Stomach (tissue), 9 donors: Measurements from ENCODE around the gene C19orf12. TPM values are rescaled to one million over a fixed set of nuclear protein-coding genes. Genes with fewer than 3 reads are reported as not detected.

Experiments
- DNase-seq, 2 donors: peaks; one replicate each; pipeline versions ENCODE4 v3.0.0 to v3.0.0-alpha.2; 2013 to 2019
- H3K27ac ChIP-seq, 5 donors: fragments of 200-600 bp in 4 of 5; sonication (generic) in 4 of 5; one replicate each; pipeline ENCODE4 v1.5.1; 2013 to 2019; ENCODE audit warnings: mild to moderate bottlenecking in 1 of 5, moderate library complexity in 1 of 5
- H3K27me3 ChIP-seq, 3 donors: fragments of 200-600 bp; sonication (generic); one replicate each; pipeline ENCODE4 v1.5.1; 2017 to 2019; ENCODE audit warnings: mixed run types in 1 of 3
- H3K36me3 ChIP-seq, 4 donors: fragments of 200-600 bp; sonication (generic); 1 replicate in 3 of 4; 2 replicates in 1 of 4; pipeline ENCODE4 v1.5.1; 2016 to 2019
- H3K4me1 ChIP-seq, 4 donors: fragments of 200-600 bp; sonication (generic); one replicate each; pipeline ENCODE4 v1.5.1; 2016 to 2019
- H3K4me3 ChIP-seq, 4 donors: fragments of 200-600 bp; sonication (generic) in 3 of 4; one replicate each; pipeline ENCODE4 v1.5.1; 2016 to 2019; ENCODE audit warnings: mild to moderate bottlenecking in 1 of 4
- H3K9me3 ChIP-seq, 4 donors: fragments of 200-600 bp; sonication (generic); one replicate each; pipeline ENCODE4 v1.5.1; 2016 to 2019
- EP300 ChIP-seq: sonication (generic); formaldehyde crosslinking; IDR thresholded peaks from one replicate; pipeline ENCODE4 v1.6.1; 2017; ENCODE audit warnings: antibody characterized with exemption
- POLR2A ChIP-seq, 4 donors: fragments of 450-650 bp; IDR thresholded peaks; one replicate each; pipeline ENCODE4 v1.6.1; 2016; ENCODE audit warnings: antibody characterized with exemption in 4 of 4, control low read depth in 2 of 4, mild to moderate bottlenecking in 1 of 4, moderate library complexity in 1 of 4
- POLR2AphosphoS5 ChIP-seq, 3 donors: sonication (generic); formaldehyde crosslinking; IDR thresholded peaks; one replicate each; pipeline ENCODE4 v1.6.1; 2016; ENCODE audit warnings: antibody characterized with exemption in 3 of 3
- WGBS, 5 donors: extraction: QIAGEN DNeasy Blood & Tissue Kit in 3 of 5; methylation state at CpG; one replicate each; pipeline versions ENCODE4 v1.1.5 to v1.1.7; 2013 to 2018; 5-methylcytosine and 5-hydroxymethylcytosine counted together
- intact Hi-C: fragments of 100-400 bp; cut with DNase I; formaldehyde crosslinking; loops from one replicate; pipeline ENCODE4 v1.15.1; 2023; ENCODE audit warnings: low total_unique reads
- polyA plus RNA-seq, 3 donors: library from polyadenylated mRNA; stranded (reverse); fragments of 200-250 nt; gene quantifications; one replicate each; pipeline ENCODE4 v1.2.3, GENCODE V29; 2013
- total RNA-seq, 5 donors: library from RNA; depleted of rRNA; stranded (reverse); fragments of >200 nt; gene quantifications; one replicate each; pipeline versions ENCODE4 v1.1.0 to v1.2.3, GENCODE V29; 2014 to 2016
- TF ChIP-seq, protein P1 (sequence below), 7 experiments: fragments of 450-650 bp in 4 of 7; fragments of 200-600 bp in 3 of 7; sonication (generic) in 3 of 7; IDR thresholded peaks; one replicate each; pipeline ENCODE4 v1.5.1; 2016 to 2019; ENCODE audit warnings: antibody characterized with exemption in 7 of 7, control low read depth in 2 of 7, mild to moderate bottlenecking in 1 of 7
- donor health status: healthy with polysubstance abuse.
- donor health status: Bipolar disorder and iron deficiency.
- donor health status: healthy.

The C19orf12 gene
- total and polyA plus RNA-seq, 8 donors: 4.6 to 67.2 (median 14.8) TPM

DNA sequence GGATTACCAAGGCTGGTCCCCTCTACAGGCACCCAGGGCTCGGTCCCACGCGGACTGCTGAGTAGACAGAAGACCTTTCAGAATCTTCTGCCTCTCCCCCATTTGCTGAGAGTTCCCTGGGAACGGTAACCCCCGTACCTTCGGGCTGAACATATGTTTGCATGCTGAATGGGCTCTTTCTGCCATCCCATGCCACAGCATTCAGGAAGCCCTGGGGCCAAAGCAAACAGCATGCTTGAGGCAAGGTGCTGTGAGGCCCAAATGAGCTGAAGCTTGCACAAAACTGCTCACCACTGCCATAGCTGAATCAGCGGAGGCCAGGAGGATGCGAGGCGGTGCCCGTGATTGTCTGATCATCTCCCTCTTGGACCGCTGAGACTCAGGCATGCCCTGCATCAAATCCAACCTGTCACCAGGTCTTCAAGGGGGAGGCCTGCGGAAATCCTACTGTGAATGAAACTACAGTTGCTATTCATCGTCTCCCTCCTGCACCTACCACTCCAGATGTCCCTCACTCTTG is 16.3 kb upstream of the C19orf12 start:
- Histone ChIP-seq H3K9me3 (no peaks in the 10 kb centered on the region), H3K36me3 (no peaks in the 10 kb centered on the region), H3K4me1 (peaks cover 0 to 3% (median 0%) of the 10 kb centered on the region in 4 donors), H3K27me3 (peaks cover 0 to 60% (median 12%) of the 10 kb centered on the region in 3 donors), H3K27ac (no peak overlapping the region), H3K4me3 (no peak overlapping the region)
- no peak for DNase-seq
- 87 to 93% (median 91%) methylated on average over 9 to 13 of the region's 13 CpGs for WGBS, 5 donors
- intact Hi-C loops: no loop called here
- no peak for TF ChIP-seq POLR2A (IDR thresholded peaks at IDR 0.05)
- TF ChIP-seq POLR2AphosphoS5 (IDR thresholded peaks at IDR 0.05): no peak
- TF ChIP-seq, protein P1, sequence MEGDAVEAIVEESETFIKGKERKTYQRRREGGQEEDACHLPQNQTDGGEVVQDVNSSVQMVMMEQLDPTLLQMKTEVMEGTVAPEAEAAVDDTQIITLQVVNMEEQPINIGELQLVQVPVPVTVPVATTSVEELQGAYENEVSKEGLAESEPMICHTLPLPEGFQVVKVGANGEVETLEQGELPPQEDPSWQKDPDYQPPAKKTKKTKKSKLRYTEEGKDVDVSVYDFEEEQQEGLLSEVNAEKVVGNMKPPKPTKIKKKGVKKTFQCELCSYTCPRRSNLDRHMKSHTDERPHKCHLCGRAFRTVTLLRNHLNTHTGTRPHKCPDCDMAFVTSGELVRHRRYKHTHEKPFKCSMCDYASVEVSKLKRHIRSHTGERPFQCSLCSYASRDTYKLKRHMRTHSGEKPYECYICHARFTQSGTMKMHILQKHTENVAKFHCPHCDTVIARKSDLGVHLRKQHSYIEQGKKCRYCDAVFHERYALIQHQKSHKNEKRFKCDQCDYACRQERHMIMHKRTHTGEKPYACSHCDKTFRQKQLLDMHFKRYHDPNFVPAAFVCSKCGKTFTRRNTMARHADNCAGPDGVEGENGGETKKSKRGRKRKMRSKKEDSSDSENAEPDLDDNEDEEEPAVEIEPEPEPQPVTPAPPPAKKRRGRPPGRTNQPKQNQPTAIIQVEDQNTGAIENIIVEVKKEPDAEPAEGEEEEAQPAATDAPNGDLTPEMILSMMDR (IDR thresholded peaks at IDR 0.05): no peak
- TF ChIP-seq EP300: no peak

DNA sequence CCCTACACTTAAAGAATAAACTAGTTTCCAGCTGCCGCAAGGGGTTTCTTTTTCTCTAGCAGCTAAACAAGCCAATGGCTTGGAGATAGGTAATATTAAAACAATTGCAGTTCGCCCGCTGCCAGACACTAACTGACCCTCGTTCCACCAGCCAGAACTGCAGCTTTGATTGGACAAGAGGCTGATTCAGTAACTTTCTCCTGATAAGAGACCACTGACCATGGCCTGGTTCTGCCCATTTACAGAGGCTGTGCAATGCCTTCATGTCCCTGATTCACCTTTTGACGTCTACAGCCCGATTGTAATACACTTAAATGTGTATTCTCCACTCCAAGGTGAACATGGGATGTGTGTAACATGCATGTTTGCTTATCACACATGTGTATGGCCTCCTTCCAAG is 12.8 kb upstream of the C19orf12 start:
- H3K9me3 ChIP-seq: no peaks in the 10 kb centered on the region
- WGBS, 5 donors: 39 to 67% (median 60%) methylated on average over 6 of the region's 6 CpGs
- no peak overlapping the region for H3K4me3 ChIP-seq
- DNase-seq: no peak
- intact Hi-C loops: no loop called here
- peaks cover 10 to 18% (median 13%) of the 10 kb centered on the region in 4 donors for H3K4me1 ChIP-seq
- no peak for TF ChIP-seq POLR2A (IDR thresholded peaks at IDR 0.05)
- H3K27me3 ChIP-seq: peaks cover 0 to 74% (median 40%) of the 10 kb centered on the region in 3 donors
- no peaks in the 10 kb centered on the region for H3K36me3 ChIP-seq
- no peak overlapping the region for H3K27ac ChIP-seq

DNA sequence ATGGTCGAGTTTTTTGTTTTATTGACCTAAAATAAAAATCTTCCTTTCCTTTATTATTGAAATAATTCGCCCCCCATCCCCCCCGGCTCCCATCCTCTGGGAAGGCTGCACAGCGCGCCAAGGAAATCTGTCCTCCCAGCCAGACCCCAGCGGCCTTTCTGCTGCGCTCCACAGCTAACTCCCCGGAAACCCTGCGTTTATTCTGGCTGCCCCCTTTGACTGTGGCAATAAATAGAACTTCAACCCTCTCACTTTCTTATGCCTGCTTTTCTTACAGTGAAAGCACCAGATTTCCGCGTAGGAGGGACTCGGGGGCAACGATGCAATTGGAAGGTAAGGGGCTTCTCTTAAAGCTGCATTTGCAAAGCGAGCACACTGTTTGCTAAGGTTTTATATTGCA is 9.7 kb upstream of the C19orf12 start:
- intact Hi-C loops: no loop called here
- peaks cover 0 to 67% (median 40%) of the 10 kb centered on the region in 3 donors for H3K27me3 ChIP-seq

DNA sequence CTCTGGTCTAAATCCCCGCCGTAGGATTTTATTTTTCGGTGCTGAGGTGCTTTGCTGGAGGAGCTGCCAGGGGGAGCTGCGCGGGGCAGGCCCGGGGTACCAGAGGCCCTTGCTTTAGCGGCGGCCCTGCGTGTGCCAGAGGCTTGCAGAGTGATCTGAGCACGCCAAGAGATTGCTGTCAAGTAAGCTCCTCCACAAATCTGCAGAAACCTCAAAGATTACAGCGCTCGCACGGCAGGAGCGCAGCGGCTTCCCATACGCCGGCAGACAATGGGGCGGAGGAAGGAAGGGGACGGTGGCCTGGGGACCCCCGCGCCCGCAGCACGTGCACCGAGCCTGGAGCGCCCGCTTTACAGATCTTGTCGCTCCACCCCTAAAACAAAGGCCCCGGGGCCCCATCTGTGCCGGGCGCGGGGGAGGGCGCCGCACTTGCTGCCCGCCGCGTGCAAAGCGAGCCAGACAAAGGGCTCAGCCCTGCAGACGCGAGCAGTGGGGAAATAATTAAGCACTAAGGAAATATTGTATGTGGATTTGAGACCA is 9.1 kb upstream of the C19orf12 start:
- whole genome bisulfite sequencing, 5 donors: 1 to 2% (median 2%) methylated on average over 26 to 39 of the region's 39 CpGs
- Histone ChIP-seq H3K36me3 (no peaks in the 10 kb centered on the region), H3K27ac (no peak overlapping the region), H3K27me3 (peaks cover 0 to 64% (median 40%) of the 10 kb centered on the region in 3 donors), H3K9me3 (no peaks in the 10 kb centered on the region), H3K4me3 (peak overlapping the region in 3 of 4 donors; percentile 28 to 44 (median 28)), H3K4me1 (peaks cover 10 to 15% (median 13%) of the 10 kb centered on the region in 4 donors)
- TF ChIP-seq POLR2A (IDR thresholded peaks at IDR 0.05) (no peak), EP300 (no peak), POLR2AphosphoS5 (IDR thresholded peaks at IDR 0.05) (no peak)
- TF ChIP-seq, protein P1 (IDR thresholded peaks at IDR 0.05): no peak
- intact Hi-C loops: no loop called here
- peak in 1 of 2 donors; percentile 62 for DNase-seq

More for the DNA sequence above, 9.7 kb upstream of the C19orf12 start:
- Histone ChIP-seq H3K27ac (no peak overlapping the region), H3K4me3 (peak overlapping the region in 2 of 4 donors; percentile 28 to 44), H3K9me3 (no peaks in the 10 kb centered on the region), H3K36me3 (no peaks in the 10 kb centered on the region), H3K4me1 (peaks cover 10 to 15% (median 13%) of the 10 kb centered on the region in 4 donors)
- TF ChIP-seq POLR2A (IDR thresholded peaks at IDR 0.05): no peak
- 33 to 43% (median 39%) methylated on average over 14 of the region's 14 CpGs for WGBS, 5 donors
- DNase-seq: no peak

DNA sequence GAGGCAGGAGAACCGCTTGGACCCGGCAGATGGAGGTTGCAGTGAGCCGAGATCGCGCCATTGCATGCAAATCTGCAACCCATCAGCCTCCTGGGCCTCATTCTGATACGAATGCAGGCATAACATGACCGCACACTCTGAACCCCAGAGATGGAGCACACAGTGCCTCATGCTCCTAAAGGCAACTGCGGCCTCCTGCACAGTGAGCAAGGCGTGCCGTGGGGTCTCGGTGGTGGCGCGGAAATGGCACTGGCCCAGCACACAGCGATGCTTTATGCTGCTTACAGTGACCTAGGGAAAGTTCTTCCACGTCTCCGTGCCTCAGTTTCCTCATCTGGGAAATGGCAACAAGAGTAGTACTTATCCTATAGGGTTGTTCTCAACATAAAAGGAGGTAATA is 2.0 kb upstream of the C19orf12 start:
- Histone ChIP-seq H3K27me3 (no peaks in the 10 kb centered on the region), H3K27ac (peak overlapping the region in 1 of 5 donors; percentile 94), H3K36me3 (peaks cover 0 to 9% (median 0%) of the 10 kb centered on the region in 4 donors), H3K9me3 (no peaks in the 10 kb centered on the region), H3K4me3 (no peak overlapping the region), H3K4me1 (peaks cover 19 to 40% (median 38%) of the 10 kb centered on the region in 4 donors)
- intact Hi-C loops: no loop called here
- no peak for DNase-seq
- WGBS, 5 donors: 78 to 87% (median 82%) methylated on average over 12 to 16 of the region's 16 CpGs
- no peak for TF ChIP-seq POLR2AphosphoS5 (IDR thresholded peaks at IDR 0.05)
- TF ChIP-seq POLR2A (IDR thresholded peaks at IDR 0.05): no peak
- TF ChIP-seq, protein P1 (IDR thresholded peaks at IDR 0.05): no peak
- no peak for TF ChIP-seq EP300
